ENCODE results near the gene TMOD1.

Gene TMOD1

GRCh38 chr9:97647996-97648395 is 146.5 kb downstream of the TMOD1 start:
- DNase-seq, result no peak

All from NCI-H82 (cell line).